Glomerular endothelial cell (primary cell): ENCODE results near the gene OR2G2. TPM values are rescaled to one million over a fixed set of nuclear protein-coding genes. Genes with fewer than 3 reads are reported as not detected.

Source experiments
- DNase-seq: peaks from one replicate; pipeline ENCODE4 v3.0.0-alpha.2; 2011; ENCODE audit warnings: low read depth, low spot score; ENCODE audit errors: extremely low read depth
- total RNA-seq: library from RNA; depleted of rRNA; stranded (reverse); fragments of >200 nt; gene quantifications from 2 replicates; pipeline ENCODE4 v1.2.3, GENCODE V29; 2015

The OR2G2 gene
- not detected in 2 replicates for total RNA-seq

DNA sequence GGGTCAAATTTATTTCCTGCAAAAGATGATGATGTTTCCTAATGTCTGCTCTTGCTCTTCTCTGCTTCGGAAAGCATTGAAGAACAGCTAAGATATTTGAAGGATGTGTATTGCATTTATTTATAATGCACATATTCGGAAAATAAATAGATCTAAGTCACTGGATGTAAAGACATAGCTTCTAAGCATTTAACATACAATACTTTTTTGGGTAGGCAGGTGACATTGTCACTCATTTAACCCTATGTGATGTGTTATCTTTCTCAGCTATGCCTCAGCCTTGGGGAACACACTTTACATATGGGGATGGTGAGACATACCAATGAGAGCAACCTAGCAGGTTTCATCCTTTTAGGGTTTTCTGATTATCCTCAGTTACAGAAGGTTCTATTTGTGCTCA, at the start of gene OR2G2:
Gene OR2G2, plus strand, starts transcription at position 301 of the 400 bp plus-strand sequence. Its CDS starts 0 bp downstream, at position 301.
- DNase-seq = no peak

DNA sequence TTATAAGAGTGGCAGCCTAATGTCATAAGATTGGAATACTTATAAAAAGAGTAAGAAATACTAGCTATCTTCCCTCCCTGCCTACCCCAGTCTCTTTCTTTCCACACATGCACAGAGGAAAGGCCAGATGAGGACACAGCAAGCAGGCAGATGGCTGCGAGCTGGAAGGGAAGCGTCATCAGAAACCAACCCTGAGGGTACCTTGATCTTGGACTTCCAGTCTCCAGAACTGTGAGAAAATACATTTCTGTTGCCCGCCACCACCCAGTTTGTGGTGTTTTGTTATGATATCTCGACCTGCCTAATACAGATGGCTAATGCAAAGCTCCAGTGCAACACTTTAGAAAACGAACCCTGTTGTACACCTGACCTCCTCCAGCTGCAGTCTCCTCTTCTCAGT, 49.6 kb upstream of the OR2G2 start:
- DNase-seq = no peak

- DNase-seq = no peak
These were observed 48.9 kb upstream of the OR2G2 start for GRCh38 chr1:247539215-247539614.

- DNase-seq = no peak
These were observed 47.6 kb upstream of the OR2G2 start for GRCh38 chr1:247540581-247540980.

DNA sequence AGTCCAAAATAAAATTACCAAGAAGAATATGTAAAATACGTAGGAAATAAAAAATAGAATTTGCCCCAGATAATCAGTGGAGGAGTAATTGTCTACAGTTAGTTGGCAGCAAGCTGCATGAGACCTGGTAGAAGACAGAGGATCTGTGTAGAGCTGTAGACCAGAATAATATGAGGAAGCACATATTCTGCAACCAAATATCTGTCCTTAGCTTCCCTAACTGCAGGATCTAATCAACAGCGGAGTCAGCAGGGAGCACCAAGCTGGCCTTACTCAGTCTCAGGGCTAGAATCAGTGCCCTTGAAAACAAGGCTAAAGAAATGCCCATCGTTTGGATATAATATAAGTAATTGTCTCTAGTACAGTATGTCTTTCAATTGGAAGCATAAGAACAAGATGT, 45.3 kb upstream of the OR2G2 start:
- DNase-seq = no peak

GRCh38 chr1:247548092-247548491, 40.1 kb upstream of the OR2G2 start:
- no peak for DNase-seq

GRCh38 chr1:247548769-247549182, 39.4 kb upstream of the OR2G2 start, which contains the start of gene GCSAML:
Gene GCSAML (plus strand): TSS chr1:247549134. CDS start chr1:247549192, 58 bp downstream.
- no peak for DNase-seq

DNA sequence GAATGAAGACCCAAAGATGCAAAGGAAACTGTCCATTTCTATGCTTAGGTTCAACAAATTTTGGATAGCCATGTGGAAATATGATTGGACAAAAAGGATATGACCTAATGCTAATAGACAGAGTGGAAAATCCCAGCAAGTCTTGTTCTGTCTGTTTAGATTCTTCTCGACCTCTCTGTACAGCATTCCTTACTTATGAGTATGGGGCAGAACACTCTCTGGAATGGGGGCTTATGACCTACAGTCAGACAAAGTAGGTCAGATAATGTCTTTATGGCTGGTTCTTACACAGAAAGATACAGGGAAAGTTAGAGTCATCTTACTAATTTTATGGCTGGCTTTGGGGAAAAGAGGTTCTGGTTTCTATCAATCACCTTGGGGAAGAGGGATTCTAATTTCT, 36.4 kb upstream of the OR2G2 start:
- DNase-seq = no peak

GRCh38 chr1:247552231-247552630, 35.9 kb upstream of the OR2G2 start:
- DNase-seq = no peak

DNA sequence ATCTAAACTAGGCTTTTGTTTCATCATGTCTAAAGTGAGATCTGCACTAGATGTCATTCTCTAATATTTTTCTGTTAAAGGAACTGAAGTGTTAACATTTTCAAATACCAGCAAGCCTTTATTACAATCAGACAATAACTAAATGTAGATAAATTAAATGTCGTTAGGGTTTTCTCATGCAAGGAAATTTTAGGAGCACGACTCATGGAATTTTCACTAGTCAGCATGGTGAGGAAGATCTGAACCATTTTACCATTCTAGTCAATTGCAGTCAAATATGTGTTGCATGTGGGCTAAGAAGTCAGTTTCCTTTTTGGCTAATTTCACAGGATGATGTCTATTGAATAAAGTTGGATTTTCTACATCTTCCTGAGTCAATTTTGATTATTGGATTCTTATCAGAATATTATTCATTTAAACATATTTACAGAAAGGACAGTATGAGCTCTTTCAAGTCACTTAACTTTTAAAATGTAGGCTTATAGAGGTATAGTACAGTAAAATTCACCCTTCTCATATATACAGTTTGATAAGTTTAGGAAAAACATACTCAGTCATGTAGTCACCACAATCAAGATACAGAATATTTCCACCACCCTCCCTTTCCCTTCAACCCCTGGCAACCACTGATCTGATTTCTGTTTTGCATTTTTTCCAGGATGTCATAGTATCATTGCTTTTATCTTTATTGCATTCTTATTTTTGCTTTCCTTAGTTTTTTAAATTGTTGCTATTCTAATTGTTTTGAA, 30.1 kb upstream of the OR2G2 start:
- DNase-seq = no peak

GRCh38 chr1:247561711-247562110, 26.4 kb upstream of the OR2G2 start:
- no peak for DNase-seq

GRCh38 chr1:247562198-247562597, 26.0 kb upstream of the OR2G2 start:
- no peak for DNase-seq

DNA sequence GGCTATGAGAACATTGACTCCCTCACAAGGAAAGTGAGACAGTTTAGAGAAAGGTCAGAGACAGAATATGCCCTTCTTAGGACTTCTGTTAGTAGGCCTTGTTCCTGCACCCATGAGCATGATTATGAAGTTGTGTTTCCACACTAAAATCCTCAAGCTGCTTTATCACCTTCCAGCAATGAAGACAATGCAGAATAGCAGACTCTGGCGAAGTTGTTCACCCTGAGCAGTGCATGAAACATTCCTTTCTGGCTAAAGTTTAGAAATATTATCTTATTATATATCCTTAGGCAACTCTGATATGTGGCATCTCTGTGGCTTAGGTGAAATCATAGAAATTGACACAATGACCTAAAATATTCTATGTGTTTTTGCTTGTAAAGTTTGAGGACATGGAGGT, 13.9 kb upstream of the OR2G2 start:
- no peak for DNase-seq

DNA sequence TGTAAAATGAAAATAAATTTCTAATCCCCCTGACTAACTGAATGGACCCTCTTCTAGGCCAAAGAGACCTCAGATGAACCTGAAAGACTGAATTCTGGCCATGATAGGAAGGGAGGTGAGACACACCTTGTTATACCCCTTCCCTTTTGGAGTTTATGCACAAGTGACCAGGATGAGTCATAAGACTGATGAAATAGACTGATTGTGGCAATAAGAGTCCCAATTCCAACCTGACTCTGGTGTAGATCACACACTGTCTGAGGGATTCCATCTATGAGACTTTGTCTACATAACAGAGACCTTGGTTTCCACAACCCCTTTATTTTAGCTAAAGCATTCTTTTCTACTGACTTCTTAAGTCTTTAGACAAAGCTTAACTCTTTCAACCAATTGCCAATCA, 13.5 kb upstream of the OR2G2 start:
- DNase-seq = no peak

GRCh38 chr1:247576514-247576913, 11.6 kb upstream of the OR2G2 start:
- no peak for DNase-seq

DNA sequence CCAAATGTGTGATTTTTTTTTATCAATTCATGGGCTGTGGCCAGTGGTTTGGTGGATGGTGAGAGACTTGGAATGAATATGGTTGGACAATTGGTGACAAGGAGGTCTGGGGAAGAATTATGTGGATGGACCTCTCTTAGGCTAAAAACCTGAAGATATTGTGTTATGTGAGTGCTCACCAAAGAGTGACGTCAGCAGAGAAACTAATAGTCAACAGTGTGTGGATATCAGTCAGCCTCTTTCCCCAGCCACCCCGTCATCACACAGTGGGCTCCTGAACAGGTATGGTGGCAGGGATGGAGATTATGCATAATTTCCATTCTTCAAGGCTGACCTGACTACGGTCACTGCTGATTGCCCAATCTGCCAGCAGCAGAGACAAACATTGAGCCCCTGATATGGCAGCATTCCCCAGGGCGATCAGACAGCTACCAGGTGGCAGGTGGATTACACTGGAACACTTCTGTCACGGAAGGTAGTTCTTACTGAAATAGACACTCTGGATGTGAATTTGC, 9.2 kb upstream of the OR2G2 start:
- no peak for DNase-seq

DNA sequence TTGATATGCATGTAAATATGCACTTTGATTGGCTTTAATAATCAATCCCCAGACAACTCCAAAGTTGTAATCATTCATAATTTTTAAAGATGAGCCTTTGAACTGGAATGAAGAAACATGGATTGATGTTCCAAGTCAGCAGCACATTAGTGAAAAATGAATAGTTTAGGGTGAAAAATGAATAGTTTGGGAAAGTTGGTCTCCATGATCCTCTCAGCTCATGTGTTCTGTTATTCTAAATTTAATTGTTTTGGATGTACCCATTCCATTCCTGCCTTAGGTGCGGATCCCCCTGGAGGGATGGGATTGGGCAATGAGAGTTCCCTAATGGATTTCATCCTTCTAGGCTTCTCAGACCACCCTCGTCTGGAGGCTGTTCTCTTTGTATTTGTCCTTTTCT, 17.1 kb downstream of the OR2G2 start, which contains the start of gene OR2G3:
Gene OR2G3, plus strand, starts transcription at position 301 of the 400 bp plus-strand sequence. Its CDS starts 0 bp downstream, at position 301.
- no peak for DNase-seq

- DNase-seq = no peak
These were observed 25.2 kb downstream of the OR2G2 start for GRCh38 chr1:247613405-247613804.

GRCh38 chr1:247614625-247615024, 26.5 kb downstream of the OR2G2 start:
- DNase-seq = no peak

- DNase-seq = no peak
These were observed 39.8 kb downstream of the OR2G2 start for GRCh38 chr1:247627951-247628350.

- DNase-seq = no peak
These were observed 49.9 kb downstream of the OR2G2 start for GRCh38 chr1:247638011-247638410.

DNA sequence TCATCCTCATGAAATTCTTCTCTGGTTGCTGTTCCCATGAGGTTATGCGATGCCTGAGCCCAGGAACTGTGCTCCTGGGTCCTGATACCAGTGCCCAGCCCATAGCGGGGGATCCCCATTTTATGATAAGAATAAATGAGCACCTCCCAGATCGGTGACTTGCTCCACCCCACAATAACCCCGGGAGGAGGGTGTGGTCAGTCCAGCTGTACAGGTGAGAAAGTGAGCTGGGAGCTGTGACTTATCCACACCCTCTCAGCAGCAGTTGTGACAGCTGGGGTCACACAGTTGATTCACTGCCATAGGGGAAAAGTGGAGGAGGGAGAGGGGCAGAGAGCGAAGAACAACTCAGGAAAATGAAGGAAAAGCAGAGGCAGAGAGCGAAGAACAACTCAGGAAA, 50.6 kb downstream of the OR2G2 start:
- DNase-seq = no peak
